ENCODE results near the gene ANKRD24.

Gene ANKRD24

DNA sequence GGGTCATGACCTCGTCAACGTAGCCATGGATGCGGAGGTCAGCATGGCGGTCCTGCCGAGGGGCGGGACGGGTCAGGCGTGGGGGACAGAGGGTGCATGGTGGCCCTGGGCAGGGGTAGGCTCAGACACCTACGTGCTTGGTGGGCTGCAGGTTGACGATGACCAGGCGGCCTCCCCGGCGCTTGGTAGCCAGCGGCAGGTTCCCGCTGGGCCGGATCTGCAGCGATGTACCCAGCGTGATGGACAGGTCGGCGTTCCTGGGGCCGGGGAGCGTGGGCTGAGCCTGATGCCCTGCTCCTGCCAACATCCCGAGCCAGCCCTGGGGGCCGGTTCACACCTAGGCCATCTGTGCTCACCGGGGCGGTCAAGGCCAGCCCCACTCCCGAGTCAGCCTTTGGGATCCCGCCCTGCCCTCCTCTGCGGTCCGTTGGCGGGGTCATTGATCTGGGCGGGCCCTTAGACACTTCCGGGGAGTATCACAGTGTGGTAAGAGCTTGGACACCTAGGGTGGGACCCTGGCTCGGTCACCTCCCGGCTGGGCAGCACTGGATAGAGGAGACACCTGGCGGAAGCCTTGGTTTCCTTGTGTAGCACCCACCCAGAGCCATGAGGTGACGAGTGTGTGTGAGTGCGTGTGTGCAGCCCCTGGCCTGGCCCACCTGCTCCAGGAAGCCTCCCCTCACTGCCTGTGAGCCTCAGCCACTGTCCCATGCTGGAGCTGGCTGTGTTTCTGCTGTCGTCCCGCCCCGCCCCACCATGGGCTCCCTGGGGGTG lies 7.4 kb upstream of the ANKRD24 start:
- DNase-seq (ENCODE audit: low spot score) = no peak
- TF ChIP-seq, protein P1, sequence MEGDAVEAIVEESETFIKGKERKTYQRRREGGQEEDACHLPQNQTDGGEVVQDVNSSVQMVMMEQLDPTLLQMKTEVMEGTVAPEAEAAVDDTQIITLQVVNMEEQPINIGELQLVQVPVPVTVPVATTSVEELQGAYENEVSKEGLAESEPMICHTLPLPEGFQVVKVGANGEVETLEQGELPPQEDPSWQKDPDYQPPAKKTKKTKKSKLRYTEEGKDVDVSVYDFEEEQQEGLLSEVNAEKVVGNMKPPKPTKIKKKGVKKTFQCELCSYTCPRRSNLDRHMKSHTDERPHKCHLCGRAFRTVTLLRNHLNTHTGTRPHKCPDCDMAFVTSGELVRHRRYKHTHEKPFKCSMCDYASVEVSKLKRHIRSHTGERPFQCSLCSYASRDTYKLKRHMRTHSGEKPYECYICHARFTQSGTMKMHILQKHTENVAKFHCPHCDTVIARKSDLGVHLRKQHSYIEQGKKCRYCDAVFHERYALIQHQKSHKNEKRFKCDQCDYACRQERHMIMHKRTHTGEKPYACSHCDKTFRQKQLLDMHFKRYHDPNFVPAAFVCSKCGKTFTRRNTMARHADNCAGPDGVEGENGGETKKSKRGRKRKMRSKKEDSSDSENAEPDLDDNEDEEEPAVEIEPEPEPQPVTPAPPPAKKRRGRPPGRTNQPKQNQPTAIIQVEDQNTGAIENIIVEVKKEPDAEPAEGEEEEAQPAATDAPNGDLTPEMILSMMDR (IDR thresholded peaks at IDR 0.05) = no peak
- Histone ChIP-seq H3K27ac (no peak overlapping the region), H3K4me3 (no peak overlapping the region)

DNA sequence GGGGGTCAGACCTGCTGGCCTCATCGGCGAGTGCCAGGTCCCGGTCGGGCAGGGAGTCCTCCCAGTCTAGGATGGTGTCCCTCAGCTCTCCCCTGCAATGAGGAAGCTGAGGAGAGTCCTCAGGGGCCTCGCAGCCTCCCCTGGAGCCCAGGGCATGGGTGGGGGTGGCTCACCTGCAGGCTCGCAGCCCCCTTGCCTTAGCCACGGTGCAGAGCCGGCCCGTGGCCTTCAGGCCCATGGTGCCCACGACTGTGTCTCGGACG lies 6.9 kb upstream of the ANKRD24 start:
- no peak for DNase-seq (ENCODE audit: low spot score)
- Histone ChIP-seq H3K27ac (no peak overlapping the region), H3K4me3 (no peak overlapping the region)
- TF ChIP-seq, protein P1 (IDR thresholded peaks at IDR 0.05) = no peak

DNA sequence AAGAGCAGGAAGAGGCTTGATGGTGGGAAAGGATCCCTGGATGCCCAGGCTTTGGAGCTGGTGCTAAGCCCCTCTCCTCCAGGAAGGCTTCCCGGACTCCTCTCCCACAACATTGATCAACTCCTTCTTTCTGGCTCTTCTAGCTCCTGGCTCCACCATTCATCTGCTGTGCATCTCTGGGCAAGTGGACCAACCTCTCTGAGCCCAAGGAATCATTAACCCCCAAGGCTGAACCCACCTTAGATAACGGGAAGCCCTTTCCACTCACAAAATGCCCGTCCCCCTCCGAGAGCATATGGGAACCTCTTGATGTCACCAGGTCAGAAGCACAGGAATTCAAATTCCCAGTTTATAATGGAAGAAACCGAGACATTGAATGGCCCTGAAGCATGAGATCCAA lies 5.3 kb upstream of the ANKRD24 start:
- TF ChIP-seq, protein P1 (IDR thresholded peaks at IDR 0.05) = no peak
- Histone ChIP-seq H3K27ac (no peak overlapping the region), H3K4me3 (no peak overlapping the region)
- DNase-seq (ENCODE audit: low spot score) = no peak

DNA sequence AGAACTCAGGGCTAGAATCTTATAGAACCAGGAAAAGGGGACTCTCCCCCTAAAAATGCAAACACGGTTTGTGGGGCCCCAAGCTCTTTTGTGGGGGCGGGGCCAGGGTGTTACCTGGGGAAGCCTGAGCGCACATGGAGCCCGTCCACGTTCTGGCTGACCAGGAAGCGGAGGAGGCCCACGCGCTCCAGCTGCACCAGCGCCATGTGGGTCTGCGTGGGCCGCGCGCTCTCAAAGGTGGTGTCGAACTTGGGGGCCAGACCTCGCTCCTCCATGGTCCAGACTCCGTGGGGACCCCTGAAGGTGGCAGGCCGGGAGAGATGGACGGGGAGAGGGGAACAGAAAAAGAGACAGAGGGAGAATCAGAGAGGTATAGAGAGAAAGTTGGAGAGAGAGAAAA lies 3.5 kb upstream of the ANKRD24 start:
- Histone ChIP-seq H3K27ac (no peak overlapping the region), H3K4me3 (no peak overlapping the region)
- TF ChIP-seq, protein P1 (IDR thresholded peaks at IDR 0.05) = no peak
- DNase-seq (ENCODE audit: low spot score) = no peak

- TF ChIP-seq, protein P1 (IDR thresholded peaks at IDR 0.05) = no peak
- H3K4me3 ChIP-seq = peak overlapping the region; percentile 99
- H3K27ac ChIP-seq = no peak overlapping the region
- no peak for DNase-seq (ENCODE audit: low spot score)
Measured at GRCh38 chr19:4181053-4181508, 1.4 kb upstream of the ANKRD24 start.

- TF ChIP-seq, protein P1 (IDR thresholded peaks at IDR 0.05) = no peak
- DNase-seq (ENCODE audit: low spot score) = no peak
- Histone ChIP-seq H3K4me3 (no peak overlapping the region), H3K27ac (no peak overlapping the region)
Measured at GRCh38 chr19:4183967-4184717, 1.7 kb downstream of the ANKRD24 start.

All from coronary artery (tissue), 2 donors.